NCI-H226 (cell line): Measurements from ENCODE around the gene TBC1D2B.
"Not testable (repeated sequence)": the region's sequence is repeated elsewhere in the genome, so short reads cannot be mapped to it uniquely, and the experiment has no call there.

Experiments
- DNase-seq: peaks from one replicate; pipeline ENCODE4 v3.0.0-alpha.2; 2015

Gene TBC1D2B

DNA sequence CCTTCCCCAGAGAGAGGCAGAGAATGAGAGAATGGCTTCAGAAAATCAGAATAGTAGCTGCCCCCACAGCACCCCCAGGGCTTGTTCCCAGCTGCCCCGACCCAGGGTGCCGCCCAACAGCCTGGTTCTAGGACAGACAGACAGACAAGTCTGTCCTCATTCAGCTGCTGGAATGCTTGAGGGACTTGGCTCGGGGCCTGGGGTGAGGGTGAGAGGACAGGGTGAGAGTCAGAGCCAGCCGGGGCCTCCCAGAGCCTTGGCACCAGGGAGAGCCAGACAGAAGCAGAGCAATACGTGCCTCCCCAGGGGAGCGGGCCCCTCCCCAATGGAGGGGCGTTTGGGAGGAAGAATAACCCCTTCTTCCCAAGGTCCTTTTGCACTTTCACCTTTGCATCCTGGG, 105.6 kb downstream of the TBC1D2B start:
- DNase-seq, result not testable (repeated sequence)

DNA sequence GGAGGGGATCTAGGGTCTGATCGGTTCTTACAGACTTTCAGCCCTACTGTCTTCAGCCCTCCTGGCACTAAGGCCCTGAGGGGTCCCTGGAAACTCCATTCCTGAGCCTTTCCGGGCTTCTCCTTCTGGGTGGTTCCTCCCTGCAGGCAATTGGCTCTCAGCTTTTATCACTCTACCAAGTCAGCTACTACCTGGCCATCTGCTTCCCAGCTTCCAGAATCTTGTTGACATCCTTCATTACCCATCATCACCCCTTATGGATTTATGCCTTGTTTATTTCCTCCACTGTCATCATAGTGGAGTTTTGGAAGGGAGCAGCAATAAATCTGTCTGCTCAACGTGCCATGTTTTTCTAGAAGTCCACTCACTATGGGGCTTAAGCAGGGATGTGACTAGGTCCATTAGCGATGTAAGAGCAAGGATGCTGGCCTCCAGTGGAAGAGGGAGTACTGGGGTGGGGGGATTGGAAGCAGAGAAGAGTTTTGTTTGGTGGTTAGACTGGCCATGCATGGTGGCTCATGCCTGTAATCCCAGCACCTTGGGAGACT, 106.6 kb downstream of the TBC1D2B start:
- not testable (repeated sequence) for DNase-seq

DNA sequence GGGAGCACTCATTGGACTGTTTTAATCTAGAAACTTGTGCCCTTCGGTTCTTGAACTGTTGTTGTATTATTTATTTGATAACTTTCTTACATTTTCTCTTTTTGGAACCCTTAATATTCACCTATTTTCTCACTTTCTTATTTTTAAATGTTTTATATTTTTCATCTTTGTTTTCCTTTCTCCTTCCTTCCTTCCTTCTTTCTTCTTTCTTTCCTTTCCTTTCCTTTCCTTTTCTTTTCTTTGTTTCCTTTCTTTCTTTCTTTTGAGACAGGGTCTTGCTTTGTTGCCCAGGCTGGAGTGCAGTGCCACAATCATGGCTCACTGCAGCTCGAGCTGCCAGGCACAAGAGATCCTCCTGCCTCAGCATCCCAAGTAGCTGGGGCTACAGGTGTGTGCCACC, 108.5 kb downstream of the TBC1D2B start:
- no peak for DNase-seq

DNA sequence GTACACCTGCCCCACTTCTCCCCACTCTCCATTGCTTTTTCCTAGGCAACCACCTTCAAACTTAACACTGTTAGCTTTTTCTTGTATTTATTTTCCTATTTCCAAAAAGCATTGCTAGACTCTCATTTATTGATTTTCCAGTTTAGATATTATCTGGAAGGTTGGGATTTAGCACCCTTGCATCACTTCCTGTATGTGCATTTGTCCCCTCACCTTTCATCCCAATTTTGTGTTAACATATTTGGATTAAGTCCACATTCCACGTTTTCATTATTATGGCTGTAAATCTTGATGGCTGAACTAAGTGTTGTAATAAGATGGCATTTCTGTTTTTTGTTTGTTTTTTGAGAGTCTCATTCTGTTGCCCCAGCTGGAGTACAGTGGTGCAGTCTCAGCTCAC, 109.7 kb downstream of the TBC1D2B start:
- DNase-seq, result no peak

DNA sequence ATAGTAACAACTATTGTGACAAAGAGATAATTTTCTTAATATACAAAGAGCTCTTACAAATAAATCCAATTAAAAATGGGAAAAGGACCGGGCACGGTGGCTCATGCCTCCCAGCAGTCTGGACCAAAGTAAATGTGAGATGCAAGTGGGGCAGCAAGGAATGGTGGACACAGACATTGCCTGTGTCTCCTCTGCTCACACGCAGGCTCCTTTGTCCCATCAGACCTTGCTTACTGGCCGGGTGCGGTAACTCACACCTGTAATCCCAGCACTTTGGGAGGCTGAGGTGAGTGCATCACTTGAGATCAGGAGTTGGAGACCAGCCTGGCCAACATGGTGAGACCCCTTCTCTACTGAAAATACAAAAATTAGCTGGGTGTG, 110.3 kb downstream of the TBC1D2B start:
- not testable (repeated sequence) for DNase-seq

DNA sequence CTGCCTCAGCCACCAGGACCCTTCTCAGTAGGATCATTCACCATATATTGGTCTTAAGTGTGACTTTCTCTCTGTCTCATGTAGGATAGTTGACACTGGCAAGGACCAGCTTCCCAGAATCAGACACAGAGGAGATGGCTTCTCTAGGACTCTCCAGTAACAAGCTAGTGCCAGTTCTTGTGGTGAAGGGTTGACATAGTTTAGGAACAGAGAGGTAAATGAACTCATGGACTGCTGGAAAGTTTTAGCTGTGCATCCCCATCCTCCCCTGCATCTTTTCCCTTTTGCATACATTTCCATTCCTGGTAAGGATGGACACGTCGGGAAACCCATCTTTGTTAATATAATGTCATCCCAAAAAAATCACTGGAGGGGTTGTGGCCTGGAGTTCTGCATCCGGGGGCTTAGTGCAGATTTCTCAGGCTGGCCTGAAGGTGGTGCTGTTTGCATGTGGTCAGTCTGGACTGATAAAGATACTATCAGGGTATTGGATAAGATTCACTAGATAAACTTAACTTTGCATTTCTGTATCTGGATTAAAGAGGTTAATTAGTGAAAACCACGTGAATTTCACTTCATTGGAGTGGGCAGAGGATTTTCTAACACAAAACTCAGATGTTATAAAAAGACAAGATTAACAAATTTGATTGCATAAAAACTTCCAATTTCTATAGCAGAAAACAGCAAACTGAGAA, 110.8 kb downstream of the TBC1D2B start:
- DNase-seq, result no peak

DNA sequence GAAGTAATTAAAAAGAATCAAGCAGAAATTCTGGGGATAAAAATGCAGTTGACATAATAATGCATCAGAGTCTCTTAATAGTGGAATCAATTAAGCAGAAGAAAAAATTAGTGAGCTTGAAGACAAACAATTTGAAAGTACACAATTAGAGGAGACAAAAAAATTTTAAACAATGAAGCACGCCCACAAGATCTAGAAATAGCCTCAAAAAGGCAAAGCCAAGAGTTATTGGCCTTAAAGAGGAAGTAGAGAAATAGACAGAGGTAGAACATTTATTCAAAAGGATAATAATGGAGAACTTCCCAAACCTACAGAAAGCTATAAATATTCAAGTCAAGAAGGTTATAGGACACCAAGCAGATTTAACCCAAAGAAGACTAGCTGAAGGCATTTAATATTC, 113.3 kb downstream of the TBC1D2B start:
- no peak for DNase-seq

DNA sequence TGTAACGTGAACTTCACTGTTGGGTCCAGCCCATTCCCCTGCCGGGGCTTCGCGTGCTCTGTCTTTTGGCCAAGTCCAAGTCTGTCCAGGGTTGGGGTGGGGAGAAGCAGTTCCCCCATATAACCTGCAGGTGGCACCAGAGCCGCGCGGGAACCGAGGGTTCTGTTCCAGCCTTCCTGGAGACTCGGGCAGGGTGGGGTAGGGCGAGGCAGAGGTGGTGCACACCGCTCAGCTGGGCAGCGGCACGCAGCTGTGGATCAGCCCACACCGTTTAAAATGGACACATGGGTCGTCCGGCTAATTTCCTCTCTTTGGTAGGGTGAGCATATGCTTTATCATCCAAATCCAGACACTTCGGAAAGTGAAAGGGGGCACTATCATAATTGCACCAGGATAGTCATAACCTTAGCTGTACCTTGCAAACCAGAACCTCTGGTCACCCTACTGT, 118.1 kb downstream of the TBC1D2B start:
- DNase-seq, result peak; percentile 66

DNA sequence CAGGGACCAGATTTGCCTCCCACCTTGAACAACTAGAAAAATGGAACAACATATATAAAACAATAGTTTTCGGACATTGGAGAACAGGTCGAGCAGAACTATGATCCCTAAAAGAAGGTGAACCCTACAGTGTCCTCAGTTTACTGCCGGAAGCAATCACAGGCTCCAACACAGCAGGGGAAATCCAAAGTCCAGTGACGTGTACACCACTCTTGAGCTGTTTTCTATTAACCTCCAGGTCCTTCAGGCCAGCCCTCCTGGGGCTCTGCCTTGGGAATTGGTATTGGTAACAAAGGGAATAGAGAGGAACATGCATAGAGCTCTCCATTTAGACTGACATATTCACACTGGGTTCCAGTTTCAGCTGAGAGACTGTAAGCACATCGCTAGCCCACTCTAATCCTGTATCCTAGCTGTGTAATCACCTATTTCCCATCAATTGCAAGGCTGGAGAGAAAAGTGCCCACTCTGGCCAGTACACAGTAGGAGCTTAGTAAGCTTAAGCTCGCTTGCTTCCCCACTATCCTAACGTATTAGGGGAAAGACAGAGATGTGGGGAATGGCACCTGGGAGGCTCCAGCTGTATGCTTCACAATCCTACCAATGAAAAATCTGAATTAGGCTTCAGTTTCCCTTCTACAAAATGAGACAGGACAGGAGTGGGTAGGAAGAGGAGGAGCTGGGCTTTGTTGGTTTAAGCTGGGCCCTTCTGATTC, 118.6 kb downstream of the TBC1D2B start:
- not testable (repeated sequence) for DNase-seq

DNA sequence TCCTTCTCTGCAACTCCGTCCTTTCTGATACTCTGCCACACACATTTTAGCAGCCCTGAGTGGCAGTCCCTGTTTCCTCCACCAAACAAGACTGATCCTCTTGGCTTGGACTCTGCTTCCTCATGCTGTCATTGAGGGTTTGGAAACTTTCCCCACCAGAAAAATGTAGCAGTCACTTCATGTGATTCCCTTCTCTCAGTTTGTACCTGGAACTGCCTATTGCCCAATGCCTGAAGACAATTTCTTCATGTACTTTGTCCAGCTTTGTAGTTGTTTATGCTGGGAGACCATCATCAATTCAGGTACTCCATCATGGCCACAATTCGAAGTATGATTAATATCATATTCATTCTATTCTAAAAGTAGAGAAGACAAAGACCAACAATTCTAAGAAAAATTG, 119.5 kb downstream of the TBC1D2B start:
- not testable (repeated sequence) for DNase-seq

DNA sequence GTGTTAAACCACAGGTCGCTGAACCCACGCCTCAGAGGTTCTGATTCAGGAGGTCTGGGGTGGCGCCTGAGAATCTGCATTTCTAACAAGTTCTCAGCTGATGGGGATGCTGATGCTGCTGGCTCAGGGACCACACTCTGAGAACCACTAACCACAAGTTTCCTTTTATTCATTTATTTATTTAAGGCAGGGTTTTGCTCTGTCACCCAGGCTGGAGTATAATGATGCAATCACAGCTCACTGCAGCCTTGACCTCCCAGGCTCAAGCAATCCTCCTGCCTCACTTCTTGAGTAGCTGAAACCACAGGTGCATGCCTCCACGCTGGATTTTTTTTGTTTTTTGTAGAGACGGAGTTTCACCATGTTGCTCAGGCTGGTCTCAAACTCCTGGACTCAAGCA, 123.6 kb downstream of the TBC1D2B start:
- DNase-seq, result not testable (repeated sequence)

DNA sequence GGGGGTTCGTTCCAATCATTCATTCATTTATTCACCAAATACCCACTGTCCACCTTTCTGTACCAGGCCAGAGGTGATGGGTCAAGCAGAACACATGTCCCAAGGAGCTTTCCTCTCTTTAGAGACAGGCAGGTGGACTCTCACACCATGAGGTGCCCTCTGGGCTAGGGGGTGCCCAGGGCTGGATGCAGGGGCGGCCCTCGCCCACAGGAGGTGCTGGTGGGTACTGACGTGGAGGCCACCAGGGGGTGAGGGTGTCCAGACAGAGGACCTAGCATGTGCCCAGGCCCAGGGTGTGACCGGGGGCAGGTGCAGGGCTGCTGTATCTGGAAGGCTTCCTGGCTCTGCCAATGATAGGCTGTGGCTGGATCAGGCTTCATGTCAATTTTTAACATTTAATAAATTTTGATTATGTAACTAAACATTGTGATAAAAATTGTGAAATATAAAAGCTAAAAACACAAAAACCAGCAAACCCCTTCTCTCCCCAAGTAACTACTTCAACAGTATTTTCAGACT, 124.5 kb downstream of the TBC1D2B start:
- not testable (repeated sequence) for DNase-seq

DNA sequence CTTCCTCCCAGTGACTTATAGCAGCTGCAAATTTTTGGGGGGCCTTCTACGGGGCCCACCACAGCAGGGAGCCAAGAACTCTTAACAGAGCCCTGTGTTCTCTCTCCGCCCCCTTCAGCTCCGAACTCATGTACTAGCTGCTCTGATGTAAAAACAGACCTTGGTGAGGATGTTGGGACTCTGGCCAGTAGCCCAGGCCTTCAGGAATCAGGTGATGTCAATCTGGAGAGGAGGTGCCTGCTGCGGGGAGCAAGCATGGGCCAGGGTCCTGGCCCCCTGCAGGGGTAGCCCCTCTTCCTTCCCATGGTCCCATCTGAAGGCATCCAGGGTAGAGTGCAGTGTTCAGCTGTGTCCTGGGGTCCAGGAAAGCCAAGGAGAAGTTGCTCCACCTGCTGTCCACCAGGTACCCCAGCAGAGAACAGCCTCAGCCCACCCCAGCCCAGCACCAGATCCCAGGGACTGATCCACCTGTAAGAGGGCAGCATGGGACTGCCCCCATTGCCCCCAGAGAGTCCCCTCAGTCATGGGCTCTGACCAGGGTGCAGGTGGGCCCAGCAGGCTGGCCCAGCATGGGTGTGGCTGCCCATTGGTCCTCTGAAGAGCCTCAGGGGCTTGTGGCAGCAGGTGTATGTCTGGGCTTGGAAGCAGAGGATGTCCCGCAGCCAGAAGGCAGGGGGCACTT, 126.3 kb downstream of the TBC1D2B start:
- not testable (repeated sequence) for DNase-seq

DNA sequence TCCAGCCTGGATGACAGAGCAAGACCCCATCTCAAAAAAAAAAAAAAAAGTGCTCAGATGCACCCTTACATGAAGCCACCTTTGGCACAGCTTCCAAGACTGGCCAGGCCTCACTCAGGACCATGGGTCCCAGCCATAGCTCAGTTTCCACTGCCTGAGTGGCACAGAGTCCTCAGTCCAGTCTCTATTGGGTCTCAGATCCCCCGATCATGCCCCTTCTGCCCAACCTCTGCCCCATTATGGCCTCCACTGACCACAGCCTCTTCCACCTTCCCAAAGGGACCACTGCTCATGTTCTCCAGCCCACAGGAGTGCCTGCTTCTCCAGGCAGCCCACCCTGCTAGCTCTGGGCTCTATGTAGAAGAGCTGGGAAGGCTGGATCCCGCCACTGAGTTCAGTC, 127.0 kb downstream of the TBC1D2B start:
- DNase-seq, result not testable (repeated sequence)

DNA sequence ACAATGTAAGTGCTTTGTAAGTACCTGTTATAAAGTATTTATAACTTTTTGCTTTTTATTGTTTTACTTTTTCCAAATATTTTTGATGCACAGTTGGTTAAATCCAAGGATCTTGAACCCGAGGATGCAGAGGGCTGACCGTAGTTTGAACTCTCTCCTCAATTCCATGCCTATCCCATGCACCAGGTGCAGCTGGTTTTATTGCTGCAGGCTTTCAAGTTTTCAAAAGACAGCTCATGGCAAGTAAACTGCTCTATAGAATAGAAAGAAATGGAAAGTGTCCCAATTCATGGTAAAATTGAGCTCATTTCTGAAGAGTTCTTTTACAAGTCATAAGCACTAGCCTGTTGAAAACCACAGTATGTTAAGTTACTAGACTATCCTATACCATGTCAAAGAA, 131.9 kb downstream of the TBC1D2B start:
- DNase-seq, result no peak
